ENCODE results near the gene OSTC.

The OSTC gene

DNA sequence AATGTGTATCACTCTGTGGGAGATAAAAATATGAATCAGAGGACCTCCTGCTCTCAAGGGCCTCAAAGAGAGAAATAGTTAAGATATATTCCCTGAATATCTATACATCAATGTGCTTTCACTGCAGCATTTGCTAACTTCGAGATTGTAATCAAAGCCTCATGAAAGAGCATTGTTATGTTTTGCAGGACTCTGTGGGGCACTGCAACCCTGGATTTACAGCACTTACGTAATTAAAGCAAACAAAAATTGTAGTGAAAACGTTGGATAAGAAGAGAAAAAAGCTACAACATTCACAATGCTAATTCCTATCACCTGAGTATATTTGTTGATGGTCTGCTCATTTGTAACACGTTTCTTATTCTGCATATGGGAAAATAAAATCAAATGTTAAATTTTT lies 64.5 kb downstream of the OSTC start:
- no peak for TF ChIP-seq CTCF (IDR thresholded peaks at IDR 0.05; ENCODE audit: borderline replicate concordance, insufficient read depth, low read depth, low read length)
- H3K4me3 ChIP-seq (ENCODE audit: low read depth, low read length), result no peak overlapping the region

DNA sequence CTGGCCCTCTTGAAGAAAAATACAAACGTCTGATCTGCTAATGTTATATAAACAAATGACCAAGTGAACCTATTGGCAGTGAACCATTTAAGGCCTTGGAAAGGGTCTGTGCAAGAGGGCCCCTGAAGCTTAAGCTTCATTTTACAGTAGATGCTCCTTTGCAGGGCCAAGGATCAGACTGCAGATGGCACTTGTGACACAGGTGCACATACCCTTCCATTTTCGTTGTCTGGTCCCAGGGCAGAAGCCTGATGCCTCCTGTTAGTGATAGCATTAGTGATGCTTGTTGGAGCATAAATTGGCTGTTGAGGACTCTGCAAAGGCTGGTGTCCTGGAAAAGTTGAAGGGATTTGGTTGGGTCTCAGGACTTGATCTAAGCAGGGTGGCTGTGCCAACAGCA lies 65.9 kb downstream of the OSTC start:
- no peak for TF ChIP-seq CTCF (IDR thresholded peaks at IDR 0.05; ENCODE audit: borderline replicate concordance, insufficient read depth, low read depth, low read length)
- no peak overlapping the region for H3K4me3 ChIP-seq (ENCODE audit: low read depth, low read length)

DNA sequence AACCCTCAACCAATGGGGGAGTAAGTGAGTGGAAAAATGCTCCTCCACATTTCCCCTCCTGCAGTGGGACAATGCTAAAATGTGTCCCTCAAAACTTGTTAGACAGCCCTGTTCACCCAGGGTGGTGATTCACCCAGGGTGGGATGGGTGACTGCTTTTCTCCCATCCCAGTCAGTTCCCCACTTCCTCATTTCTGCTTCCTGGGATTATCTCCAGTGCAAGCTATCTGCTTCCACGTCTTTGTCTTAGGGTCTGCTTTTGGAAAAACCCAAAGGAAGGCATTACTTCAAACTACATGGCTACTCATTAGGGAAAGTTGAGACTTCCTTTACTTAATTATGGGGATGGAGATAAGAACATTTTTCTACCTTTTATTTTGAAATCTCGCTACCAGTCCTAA lies 67.0 kb downstream of the OSTC start:
- no peak overlapping the region for H3K4me3 ChIP-seq (ENCODE audit: low read depth, low read length)
- TF ChIP-seq CTCF (IDR thresholded peaks at IDR 0.05; ENCODE audit: borderline replicate concordance, insufficient read depth, low read depth, low read length), result no peak
